ENCODE data around the gene ICA1L.
"Not testable (repeated sequence)": the region's sequence is repeated elsewhere in the genome, so short reads cannot be mapped to it uniquely, and the experiment has no call there.

The ICA1L gene

GRCh38 chr2:202870431-202871299 is 901 bp downstream of the ICA1L start:
- TF ChIP-seq CTCF (IDR thresholded peaks at IDR 0.05; ENCODE audit: low read depth, low read length, missing control alignments) = peak; percentile 38
- in situ Hi-C loops (cut with HindIII; ENCODE audit: low sequenced_read_pairs) = no loop called here
- DNase-seq (ENCODE audit: low read depth) = no peak
- H3K4me3 ChIP-seq (ENCODE audit: low read depth, low read length) = peak overlapping the region; percentile 66

- in situ Hi-C loops (cut with HindIII; ENCODE audit: low sequenced_read_pairs) = no loop called here
- TF ChIP-seq CTCF (IDR thresholded peaks at IDR 0.05; ENCODE audit: low read depth, low read length, missing control alignments) = no peak
- no peak overlapping the region for H3K4me3 ChIP-seq (ENCODE audit: low read depth, low read length)
- no peak for DNase-seq (ENCODE audit: low read depth)
These were observed 9.6 kb downstream of the ICA1L start for GRCh38 chr2:202861987-202862386.

- no peak for TF ChIP-seq CTCF (IDR thresholded peaks at IDR 0.05; ENCODE audit: low read depth, low read length, missing control alignments)
- no peak overlapping the region for H3K4me3 ChIP-seq (ENCODE audit: low read depth, low read length)
- DNase-seq (ENCODE audit: low read depth) = no peak
- in situ Hi-C loops (cut with HindIII; ENCODE audit: low sequenced_read_pairs) = no loop called here
These were observed 13.0 kb downstream of the ICA1L start for GRCh38 chr2:202858601-202859000.

DNA sequence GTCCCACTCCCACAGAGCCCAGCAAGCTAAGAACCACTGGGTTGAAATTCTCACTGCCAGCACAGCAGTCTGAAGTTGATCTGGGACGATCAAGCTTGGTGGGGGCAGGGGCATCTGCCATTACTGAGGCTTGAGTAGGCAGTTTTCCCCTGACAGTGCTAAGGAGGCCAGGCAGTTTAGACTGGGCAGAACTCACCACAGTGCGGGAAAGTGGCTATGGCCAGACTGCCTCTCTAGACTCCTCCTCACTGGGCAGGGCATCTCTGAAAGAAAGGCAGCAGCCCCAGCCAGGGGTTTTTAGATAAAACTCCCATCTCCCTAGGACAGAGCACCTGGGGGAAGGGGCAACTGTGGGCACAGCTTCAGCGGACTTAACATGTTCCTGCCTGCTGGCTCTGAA is 22.2 kb downstream of the ICA1L start:
- DNase-seq (ENCODE audit: low read depth); in situ Hi-C loops (cut with HindIII; ENCODE audit: low sequenced_read_pairs); H3K4me3 ChIP-seq (ENCODE audit: low read depth, low read length): not testable (repeated sequence)

- DNase-seq (ENCODE audit: low read depth) = no peak
- in situ Hi-C loops (cut with HindIII; ENCODE audit: low sequenced_read_pairs) = no loop called here
- no peak for TF ChIP-seq CTCF (IDR thresholded peaks at IDR 0.05; ENCODE audit: low read depth, low read length, missing control alignments)
These were observed 22.8 kb downstream of the ICA1L start for GRCh38 chr2:202848813-202849212.

GRCh38 chr2:202847693-202848524 is 23.7 kb downstream of the ICA1L start:
- in situ Hi-C loops (cut with HindIII; ENCODE audit: low sequenced_read_pairs) = no loop called here
- TF ChIP-seq CTCF (IDR thresholded peaks at IDR 0.05; ENCODE audit: low read depth, low read length, missing control alignments) = no peak

More at GRCh38 chr2:202848813-202849212, 22.8 kb downstream of the ICA1L start:
- no peak overlapping the region for H3K4me3 ChIP-seq (ENCODE audit: low read depth, low read length)

DNA sequence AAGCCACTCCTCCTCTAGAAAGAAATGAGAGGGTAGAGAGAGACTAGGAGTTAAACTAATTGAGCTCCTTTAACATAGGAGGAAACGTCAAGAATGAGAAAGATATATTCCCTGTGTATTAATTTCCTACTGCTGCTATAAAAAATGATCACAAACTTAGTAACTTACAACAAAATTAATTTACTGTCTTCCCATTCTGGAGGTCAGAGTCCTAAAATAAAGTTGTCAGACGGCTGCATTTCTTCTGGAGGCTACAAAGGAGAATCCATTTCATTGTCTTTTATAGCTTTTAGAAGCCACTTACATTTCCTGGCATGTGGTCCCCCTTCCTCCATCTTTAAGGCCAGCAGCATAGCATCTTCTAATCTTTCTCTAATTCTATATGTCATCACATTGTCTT is 26.9 kb downstream of the ICA1L start:
- DNase-seq (ENCODE audit: low read depth) = no peak
- in situ Hi-C loops (cut with HindIII; ENCODE audit: low sequenced_read_pairs) = no loop called here
- H3K4me3 ChIP-seq (ENCODE audit: low read depth, low read length) = no peak overlapping the region
- no peak for TF ChIP-seq CTCF (IDR thresholded peaks at IDR 0.05; ENCODE audit: low read depth, low read length, missing control alignments)

More at GRCh38 chr2:202847693-202848524, 23.7 kb downstream of the ICA1L start:
- no peak overlapping the region for H3K4me3 ChIP-seq (ENCODE audit: low read depth, low read length)
- DNase-seq (ENCODE audit: low read depth) = no peak

All from astrocyte of the cerebellum (primary cell).